HEK293 (cell line): ENCODE results near the gene WHRN.

Source experiments
- CTCF ChIA-PET: fragments of 350-600 bp; formaldehyde crosslinking; extraction: SDS; loops from one replicate; lab custom pipeline; 2021; ENCODE audit warnings: antibody characterized with exemption; lab: Yijun Ruan, JAX
- POLR2A ChIA-PET: fragments of 300-600 bp; formaldehyde crosslinking; extraction: SDS; loops from one replicate; lab custom pipeline; 2020; ENCODE audit warnings: antibody characterized with exemption, inconsistent platforms; lab: Yijun Ruan, JAX
- H3K27ac ChIP-seq: fragments of 200-500 bp; sonication (Bioruptor generic); 2 replicates; pipeline ENCODE4 v1.5.1; 2014; ENCODE audit warnings: low read depth, low read length, control low read depth, inconsistent platforms; ENCODE audit errors: extremely low read depth
- H3K36me3 ChIP-seq, 2 experiments: fragments of 200-500 bp in 1 of 2; sonication (Bioruptor generic) in 1 of 2; 1 replicate in 1 of 2; 2 replicates in 1 of 2; pipeline ENCODE4 v1.5.1; 2014 to 2017; ENCODE audit warnings: inconsistent platforms in 2 of 2, low read length in 2 of 2; ENCODE audit not compliant: control insufficient read depth in 2 of 2, insufficient read depth in 1 of 2
- H3K4me1 ChIP-seq: fragments of 200-500 bp; sonication (Bioruptor generic); 2 replicates; pipeline ENCODE4 v1.5.1; 2014; ENCODE audit warnings: mild to moderate bottlenecking, low read length, inconsistent platforms; ENCODE audit not compliant: control insufficient read depth, insufficient read depth
- H3K4me3 ChIP-seq: 2 replicates; pipeline ENCODE4 v1.5.1; 2011; ENCODE audit warnings: low read depth, mild to moderate bottlenecking, control low read depth, low read length, moderate library complexity
- H3K9me3 ChIP-seq: fragments of 200-500 bp; sonication (Bioruptor generic); 2 replicates; pipeline ENCODE4 v1.5.1; 2014; ENCODE audit warnings: low read depth, low read length, inconsistent platforms; ENCODE audit not compliant: control insufficient read depth, insufficient read depth
- BCL11A ChIP-seq: fragments of 450-650 bp; formaldehyde crosslinking; IDR thresholded peaks from 2 replicates; pipeline ENCODE4 v1.5.1; 2016; ENCODE audit warnings: low read depth, missing biosample characterization, missing genetic modification characterization
- MEIS1 ChIP-seq: sonication (generic); formaldehyde crosslinking; IDR thresholded peaks from 2 replicates; pipeline ENCODE4 v1.8.1; 2022; ENCODE audit warnings: missing genetic modification reagents, mild to moderate bottlenecking, borderline replicate concordance
- MZF1 ChIP-seq: fragments of 450-650 bp; formaldehyde crosslinking; IDR thresholded peaks from 2 replicates; pipeline ENCODE4 v1.5.1; 2017; ENCODE audit warnings: missing biosample characterization, missing genetic modification characterization, borderline replicate concordance
- PRDM1 ChIP-seq: fragments of 450-650 bp; formaldehyde crosslinking; IDR thresholded peaks from 2 replicates; pipeline ENCODE4; 2016; ENCODE audit warnings: missing biosample characterization, missing genetic modification characterization
- PRDM6 ChIP-seq: fragments of 450-650 bp; formaldehyde crosslinking; IDR thresholded peaks from 2 replicates; pipeline ENCODE4 v1.5.1; 2017; ENCODE audit warnings: missing biosample characterization, missing genetic modification characterization
- REST ChIP-seq: fragments of 450-650 bp; formaldehyde crosslinking; IDR thresholded peaks from 2 replicates; pipeline ENCODE4 v1.5.1; 2016; ENCODE audit warnings: missing biosample characterization, missing genetic modification characterization
- YY2 ChIP-seq: fragments of 450-650 bp; formaldehyde crosslinking; IDR thresholded peaks from 2 replicates; pipeline ENCODE4 v1.5.1; 2016; ENCODE audit warnings: missing biosample characterization, missing genetic modification characterization
- ZFP41 ChIP-seq: fragments of 450-650 bp; formaldehyde crosslinking; IDR thresholded peaks from 2 replicates; pipeline ENCODE4 v1.5.1; 2016; ENCODE audit warnings: missing biosample characterization, missing genetic modification characterization, borderline replicate concordance
- ZNF335 ChIP-seq: fragments of 450-650 bp; formaldehyde crosslinking; conservative IDR thresholded peaks from 2 replicates; pipeline ENCODE4 v1.5.1; 2016; ENCODE audit warnings: missing biosample characterization, missing genetic modification characterization
- ZNF354C ChIP-seq: fragments of 450-650 bp; formaldehyde crosslinking; IDR thresholded peaks from 2 replicates; pipeline ENCODE4 v1.5.1; 2016; ENCODE audit warnings: missing biosample characterization, missing genetic modification characterization, low read depth, borderline replicate concordance
- ZNF398 ChIP-seq: fragments of 450-650 bp; formaldehyde crosslinking; IDR thresholded peaks from 2 replicates; pipeline ENCODE4 v1.5.1; 2017; ENCODE audit warnings: missing biosample characterization, missing genetic modification characterization
- ZNF701 ChIP-seq: fragments of 450-650 bp; formaldehyde crosslinking; IDR thresholded peaks from 2 replicates; pipeline ENCODE4 v1.5.1; 2016; ENCODE audit warnings: missing biosample characterization, missing genetic modification characterization
- ZNF776 ChIP-seq: fragments of 450-650 bp; formaldehyde crosslinking; IDR thresholded peaks from 2 replicates; pipeline ENCODE4 v1.5.0; 2017; ENCODE audit warnings: missing biosample characterization, missing genetic modification characterization, borderline replicate concordance
- TF ChIP-seq, protein P1 (sequence below): fragments of 450-650 bp; formaldehyde crosslinking; IDR thresholded peaks from 2 replicates; pipeline ENCODE4 v1.5.1; 2016; ENCODE audit warnings: missing biosample characterization, missing genetic modification characterization
- TF ChIP-seq, protein P2 (sequence below): fragments of 450-650 bp; formaldehyde crosslinking; IDR thresholded peaks from 2 replicates; pipeline ENCODE4 v1.5.1; 2016; ENCODE audit warnings: missing biosample characterization, missing genetic modification characterization

Gene WHRN

GRCh38 chr9:114366334-114367128 lies 138.7 kb downstream of the WHRN start:
- no peaks in the 10 kb centered on the region for H3K9me3 ChIP-seq
- H3K27ac ChIP-seq, result no peak overlapping the region
- POLR2A ChIA-PET, result interaction anchor here (1.0 kb wide), 1 partner anchor 24 kb away, joined by 3 read pairs; no protein-coding TSS in a partner anchor
- H3K4me3 ChIP-seq, result no peak overlapping the region
- H3K36me3 ChIP-seq, result no peaks in the 10 kb centered on the region
- no peaks in the 10 kb centered on the region for H3K4me1 ChIP-seq
- TF ChIP-seq PRDM1 (0 out of 2 replicates have a peak, but pooled peaks have one; percentile 29), ZNF398 (peak; percentile 60; the same call in 1 of the 2 replicates), MZF1 (peak; percentile 34; the same call in 1 of the 2 replicates), PRDM6 (tag by site-specific recombination) (peak; percentile 60)
- TF ChIP-seq, protein P1, sequence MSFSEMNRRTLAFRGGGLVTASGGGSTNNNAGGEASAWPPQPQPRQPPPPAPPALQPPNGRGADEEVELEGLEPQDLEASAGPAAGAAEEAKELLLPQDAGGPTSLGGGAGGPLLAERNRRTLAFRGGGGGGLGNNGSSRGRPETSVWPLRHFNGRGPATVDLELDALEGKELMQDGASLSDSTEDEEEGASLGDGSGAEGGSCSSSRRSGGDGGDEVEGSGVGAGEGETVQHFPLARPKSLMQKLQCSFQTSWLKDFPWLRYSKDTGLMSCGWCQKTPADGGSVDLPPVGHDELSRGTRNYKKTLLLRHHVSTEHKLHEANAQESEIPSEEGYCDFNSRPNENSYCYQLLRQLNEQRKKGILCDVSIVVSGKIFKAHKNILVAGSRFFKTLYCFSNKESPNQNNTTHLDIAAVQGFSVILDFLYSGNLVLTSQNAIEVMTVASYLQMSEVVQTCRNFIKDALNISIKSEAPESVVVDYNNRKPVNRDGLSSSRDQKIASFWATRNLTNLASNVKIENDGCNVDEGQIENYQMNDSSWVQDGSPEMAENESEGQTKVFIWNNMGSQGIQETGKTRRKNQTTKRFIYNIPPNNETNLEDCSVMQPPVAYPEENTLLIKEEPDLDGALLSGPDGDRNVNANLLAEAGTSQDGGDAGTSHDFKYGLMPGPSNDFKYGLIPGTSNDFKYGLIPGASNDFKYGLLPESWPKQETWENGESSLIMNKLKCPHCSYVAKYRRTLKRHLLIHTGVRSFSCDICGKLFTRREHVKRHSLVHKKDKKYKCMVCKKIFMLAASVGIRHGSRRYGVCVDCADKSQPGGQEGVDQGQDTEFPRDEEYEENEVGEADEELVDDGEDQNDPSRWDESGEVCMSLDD, result no peak
- TF ChIP-seq, protein P2, sequence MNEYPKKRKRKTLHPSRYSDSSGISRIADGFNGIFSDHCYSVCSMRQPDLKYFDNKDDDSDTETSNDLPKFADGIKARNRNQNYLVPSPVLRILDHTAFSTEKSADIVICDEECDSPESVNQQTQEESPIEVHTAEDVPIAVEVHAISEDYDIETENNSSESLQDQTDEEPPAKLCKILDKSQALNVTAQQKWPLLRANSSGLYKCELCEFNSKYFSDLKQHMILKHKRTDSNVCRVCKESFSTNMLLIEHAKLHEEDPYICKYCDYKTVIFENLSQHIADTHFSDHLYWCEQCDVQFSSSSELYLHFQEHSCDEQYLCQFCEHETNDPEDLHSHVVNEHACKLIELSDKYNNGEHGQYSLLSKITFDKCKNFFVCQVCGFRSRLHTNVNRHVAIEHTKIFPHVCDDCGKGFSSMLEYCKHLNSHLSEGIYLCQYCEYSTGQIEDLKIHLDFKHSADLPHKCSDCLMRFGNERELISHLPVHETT (tag by site-specific recombination), result no peak
- TF ChIP-seq, all 188 proteins: peak for 4
- CTCF ChIA-PET, result interaction anchor here (1.0 kb wide), 5 partner anchors 10 to 287 kb away, joined by 3 to 8 read pairs (median 3); no protein-coding TSS in a partner anchor

- Histone ChIP-seq H3K27ac (no peak overlapping the region), H3K4me1 (no peaks in the 10 kb centered on the region), H3K4me3 (no peak overlapping the region), H3K36me3 (no peaks in the 10 kb centered on the region), H3K9me3 (no peaks in the 10 kb centered on the region)
- no peak for TF ChIP-seq ZNF776 (tag by site-specific recombination)
- no peak for TF ChIP-seq ZNF701 (tag by site-specific recombination)
- no peak for TF ChIP-seq REST
- TF ChIP-seq ZFP41, result no peak
- no peak for TF ChIP-seq MEIS1 (CRISPR knock-in tag)
- TF ChIP-seq ZNF335, result no peak
- TF ChIP-seq ZNF354C (tag by site-specific recombination), result no peak
- no peak for TF ChIP-seq MZF1
- TF ChIP-seq YY2, result no peak
- TF ChIP-seq BCL11A (tag by site-specific recombination), result no peak
- ChIA-PET POLR2A (no interaction called here), CTCF (interaction anchor here (1.0 to 1.5 kb wide), 4 partner anchors 12 to 57 kb away, joined by 3 to 8 read pairs (median 4); no protein-coding TSS in a partner anchor)
Measured at GRCh38 chr9:114365194-114365593, 140.1 kb downstream of the WHRN start.
